ENCODE results near the gene KREMEN1.

KREMEN1 gene

GRCh38 chr22:29211066-29211465, 138.2 kb downstream of the KREMEN1 start:
- ATAC-seq (no peak), DNase-seq (no peak)
- Mint-ChIP-seq H3K9me3 (no peaks in the 10 kb centered on the region), H3K27ac (no peak overlapping the region), H3K4me3 (no peak overlapping the region), H3K4me1 (peaks cover 6% of the 10 kb centered on the region), H3K27me3 (peaks cover 39% of the 10 kb centered on the region)

GRCh38 chr22:29211466-29211865, 138.6 kb downstream of the KREMEN1 start:
- Mint-ChIP-seq H3K4me3 (no peak overlapping the region), H3K9me3 (no peaks in the 10 kb centered on the region), H3K27ac (no peak overlapping the region), H3K27me3 (peaks cover 35% of the 10 kb centered on the region), H3K4me1 (peaks cover 2% of the 10 kb centered on the region)
- ATAC-seq (no peak), DNase-seq (no peak)

- Mint-ChIP-seq H3K27ac (no peak overlapping the region), H3K9me3 (no peaks in the 10 kb centered on the region), H3K4me1 (no peaks in the 10 kb centered on the region), H3K4me3 (no peak overlapping the region), H3K27me3 (peaks cover 22% of the 10 kb centered on the region)
- DNase-seq (no peak), ATAC-seq (no peak)
Observed at GRCh38 chr22:29212743-29213142, 139.9 kb downstream of the KREMEN1 start.

- DNase-seq (no peak), ATAC-seq (no peak)
- H3K27me3 Mint-ChIP-seq: peaks cover 14% of the 10 kb centered on the region
- no peak overlapping the region for H3K27ac Mint-ChIP-seq
- no peaks in the 10 kb centered on the region for H3K9me3 Mint-ChIP-seq
- H3K4me1 Mint-ChIP-seq: no peaks in the 10 kb centered on the region
- no peak overlapping the region for H3K4me3 Mint-ChIP-seq
Observed at GRCh38 chr22:29213493-29213892, 140.7 kb downstream of the KREMEN1 start.

- DNase-seq (no peak), ATAC-seq (no peak)
- Mint-ChIP-seq H3K4me3 (no peak overlapping the region), H3K27ac (no peak overlapping the region), H3K9me3 (no peaks in the 10 kb centered on the region), H3K4me1 (no peaks in the 10 kb centered on the region), H3K27me3 (peaks cover 7% of the 10 kb centered on the region)
Observed at GRCh38 chr22:29214232-29214631, 141.4 kb downstream of the KREMEN1 start.

- no peak for DNase-seq
- H3K4me1 Mint-ChIP-seq: no peaks in the 10 kb centered on the region
- H3K27me3 Mint-ChIP-seq: no peaks in the 10 kb centered on the region
- no peak overlapping the region for H3K4me3 Mint-ChIP-seq
- H3K9me3 Mint-ChIP-seq: no peaks in the 10 kb centered on the region
- no peak for ATAC-seq
- peak overlapping the region in 1 of 2 donors; percentile 28 for H3K27ac Mint-ChIP-seq
Observed at GRCh38 chr22:29215012-29215860, 142.4 kb downstream of the KREMEN1 start.

- Mint-ChIP-seq H3K9me3 (no peaks in the 10 kb centered on the region), H3K27ac (peak overlapping the region in 1 of 2 donors; percentile 63), H3K4me3 (no peak overlapping the region), H3K27me3 (no peaks in the 10 kb centered on the region), H3K4me1 (no peaks in the 10 kb centered on the region)
- ATAC-seq (no peak), DNase-seq (no peak)
Observed at GRCh38 chr22:29216011-29216872, 143.4 kb downstream of the KREMEN1 start.

GRCh38 chr22:29216873-29217666, 144.2 kb downstream of the KREMEN1 start:
- Mint-ChIP-seq H3K27me3 (no peaks in the 10 kb centered on the region), H3K27ac (no peak overlapping the region), H3K9me3 (no peaks in the 10 kb centered on the region), H3K4me3 (no peak overlapping the region), H3K4me1 (no peaks in the 10 kb centered on the region)
- ATAC-seq: no peak
- no peak for DNase-seq

Data from stimulated activated naive CD8-positive, alpha-beta T cell treated with anti-CD3 and anti-CD28 coated beads, Interleukin-15, amount 100 ng/mL, for 72 hours (primary cell).